Measurements from ENCODE around the gene DNAI2.

GRCh38 chr17:74235040-74235581 lies 38.9 kb upstream of the DNAI2 start:
- TF ChIP-seq POLR2AphosphoS5 (IDR thresholded peaks at IDR 0.05; ENCODE audit: low read depth, low read length) = no peak
- TF ChIP-seq SIN3A (IDR thresholded peaks at IDR 0.05; ENCODE audit: borderline replicate concordance, insufficient read depth, low read length) = no peak
- TF ChIP-seq TAF1 (IDR thresholded peaks at IDR 0.05; ENCODE audit: borderline replicate concordance, insufficient read depth, low read length) = no peak

Measured in PFSK-1 (cell line).